ENCODE results near the gene SUV39H1. TPM values are rescaled to one million over a fixed set of nuclear protein-coding genes. Genes with fewer than 3 reads are reported as not detected.

The SUV39H1 gene
- total RNA-seq, 4 donors from 2014 or later = 2.7 to 8.6 (median 7.1) TPM

DNA sequence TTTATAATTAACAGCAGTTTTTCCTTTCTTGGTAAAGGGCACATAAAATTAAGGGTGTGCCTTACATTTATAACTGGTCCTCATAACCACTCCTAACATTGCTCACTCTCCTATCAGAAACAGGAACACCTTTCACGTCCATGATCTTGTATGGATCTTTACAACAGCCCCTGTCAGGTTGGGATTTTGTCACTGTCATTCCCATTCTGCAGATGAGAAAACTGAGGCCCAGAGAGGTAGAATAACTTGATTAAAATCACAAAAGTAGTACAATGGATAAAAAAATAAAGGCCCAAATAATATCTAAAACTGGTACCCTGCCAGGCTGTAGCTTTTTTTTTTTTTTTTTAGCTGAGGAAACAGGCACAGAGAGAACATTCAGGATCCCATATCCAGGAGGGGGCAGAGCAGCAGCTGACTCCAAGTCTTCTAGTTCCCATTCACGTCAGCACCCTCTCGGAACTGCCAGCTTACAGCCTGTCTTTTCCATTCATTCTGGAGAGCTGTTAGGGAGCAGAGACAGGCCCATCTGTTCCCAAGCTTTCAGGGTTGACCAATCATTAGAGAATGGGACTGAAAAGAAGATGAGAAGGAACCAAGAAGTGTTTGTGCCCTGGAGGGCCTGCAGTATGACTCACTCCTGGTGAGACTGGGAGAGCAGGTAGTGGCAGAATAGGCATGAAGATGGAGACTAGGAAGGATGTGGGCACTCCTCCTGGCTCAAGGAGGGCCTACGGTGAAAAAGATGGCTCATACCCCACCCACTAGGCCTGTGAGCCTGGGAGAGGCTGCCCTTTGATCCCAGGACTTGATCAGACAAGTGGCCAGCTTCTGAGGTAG lies 7.3 kb downstream of the SUV39H1 start:
- Histone ChIP-seq H3K27me3 (no peaks in the 10 kb centered on the region), H3K36me3 (no peaks in the 10 kb centered on the region), H3K27ac (no peak overlapping the region)

DNA sequence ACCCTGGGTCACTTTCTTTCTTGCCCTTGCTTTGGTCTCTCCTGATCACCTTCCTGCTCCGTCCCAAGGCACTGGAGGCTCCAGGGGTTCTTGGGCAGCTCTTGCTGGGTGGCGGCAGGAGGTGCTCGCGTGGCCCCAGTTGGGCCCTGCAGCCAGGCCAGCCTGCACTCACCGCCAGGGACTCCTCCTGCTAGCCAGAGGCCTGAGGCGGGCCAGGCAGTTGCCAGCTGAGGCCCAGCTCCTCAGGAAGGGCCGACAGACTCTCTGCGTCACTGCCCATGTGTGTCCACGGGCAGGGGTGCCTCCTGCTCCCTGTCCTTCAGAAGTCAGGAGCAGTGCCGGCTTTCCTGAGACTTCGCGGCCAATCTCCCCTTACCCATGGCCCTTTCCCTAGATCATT lies 9.3 kb downstream of the SUV39H1 start:
- Histone ChIP-seq H3K4me3 (replicated peaks in 1 of 3) (no peak overlapping the region), H3K36me3 (no peaks in the 10 kb centered on the region), H3K4me1 (no peaks in the 10 kb centered on the region), H3K27me3 (no peaks in the 10 kb centered on the region), H3K27ac (no peak overlapping the region), H3K9me3 (no peaks in the 10 kb centered on the region)
- WGBS, 2 donors = 100% methylated on average over 1 of the region's 12 CpGs; no CpG with 5 or more reads in 1 of the 2 donors
- TF ChIP-seq, protein P1, sequence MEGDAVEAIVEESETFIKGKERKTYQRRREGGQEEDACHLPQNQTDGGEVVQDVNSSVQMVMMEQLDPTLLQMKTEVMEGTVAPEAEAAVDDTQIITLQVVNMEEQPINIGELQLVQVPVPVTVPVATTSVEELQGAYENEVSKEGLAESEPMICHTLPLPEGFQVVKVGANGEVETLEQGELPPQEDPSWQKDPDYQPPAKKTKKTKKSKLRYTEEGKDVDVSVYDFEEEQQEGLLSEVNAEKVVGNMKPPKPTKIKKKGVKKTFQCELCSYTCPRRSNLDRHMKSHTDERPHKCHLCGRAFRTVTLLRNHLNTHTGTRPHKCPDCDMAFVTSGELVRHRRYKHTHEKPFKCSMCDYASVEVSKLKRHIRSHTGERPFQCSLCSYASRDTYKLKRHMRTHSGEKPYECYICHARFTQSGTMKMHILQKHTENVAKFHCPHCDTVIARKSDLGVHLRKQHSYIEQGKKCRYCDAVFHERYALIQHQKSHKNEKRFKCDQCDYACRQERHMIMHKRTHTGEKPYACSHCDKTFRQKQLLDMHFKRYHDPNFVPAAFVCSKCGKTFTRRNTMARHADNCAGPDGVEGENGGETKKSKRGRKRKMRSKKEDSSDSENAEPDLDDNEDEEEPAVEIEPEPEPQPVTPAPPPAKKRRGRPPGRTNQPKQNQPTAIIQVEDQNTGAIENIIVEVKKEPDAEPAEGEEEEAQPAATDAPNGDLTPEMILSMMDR (IDR thresholded peaks at IDR 0.05) = no peak
- no peak for TF ChIP-seq POLR2A (IDR thresholded peaks at IDR 0.05)
- no peak for DNase-seq
- intact Hi-C loops (cut with DNase I) = no loop called here

More for the DNA sequence above, 7.3 kb downstream of the SUV39H1 start:
- H3K4me3 ChIP-seq (replicated peaks in 1 of 3) = no peak overlapping the region
- no peaks in the 10 kb centered on the region for H3K4me1 ChIP-seq
- DNase-seq = no peak
- TF ChIP-seq, protein P1 (IDR thresholded peaks at IDR 0.05) = no peak
- no peak for TF ChIP-seq POLR2A (IDR thresholded peaks at IDR 0.05)
- WGBS, 2 donors = 70 to 76% methylated on average over 4 of the region's 4 CpGs
- intact Hi-C loops (cut with DNase I) = no loop called here
- H3K9me3 ChIP-seq = no peaks in the 10 kb centered on the region

DNA sequence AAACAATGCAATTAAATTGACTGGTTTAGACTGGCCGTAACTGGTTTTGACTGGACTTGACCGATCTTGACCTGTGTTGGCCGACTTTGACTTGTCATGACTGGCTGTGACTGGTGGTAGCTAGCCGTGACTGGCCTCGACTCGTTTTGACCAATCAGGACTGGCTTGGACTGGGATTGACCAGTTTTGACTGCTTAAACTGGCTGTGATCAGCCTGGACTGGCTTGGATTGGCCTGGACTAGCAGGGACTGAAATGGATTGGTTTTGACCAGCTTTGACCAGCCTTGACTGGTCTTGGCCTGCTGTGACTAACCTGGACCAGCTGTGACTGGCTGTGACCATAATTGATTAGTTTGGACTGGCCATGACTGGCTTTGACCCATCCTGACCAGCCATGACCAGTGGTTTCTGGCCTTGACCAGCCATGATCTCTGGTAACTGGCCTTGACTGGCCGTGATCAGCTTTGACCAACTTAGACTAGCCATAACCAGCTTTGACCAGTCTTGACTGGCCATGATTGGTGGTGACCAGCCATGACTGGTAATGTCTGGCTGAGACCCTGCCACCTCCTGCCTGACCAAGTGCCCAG lies 13.1 kb downstream of the SUV39H1 start:
- Histone ChIP-seq H3K4me3 (replicated peaks in 1 of 3) (no peak overlapping the region), H3K27me3 (no peaks in the 10 kb centered on the region), H3K36me3 (no peaks in the 10 kb centered on the region), H3K9me3 (no peaks in the 10 kb centered on the region), H3K4me1 (no peaks in the 10 kb centered on the region), H3K27ac (no peak overlapping the region)
- 95% methylated on average over 7 of the region's 7 CpGs; no CpG with 5 or more reads in 1 of the 2 donors for WGBS, 2 donors
- intact Hi-C loops (cut with DNase I) = no loop called here
- no peak for DNase-seq
- no peak for TF ChIP-seq POLR2A (IDR thresholded peaks at IDR 0.05)
- TF ChIP-seq, protein P1 (IDR thresholded peaks at IDR 0.05) = no peak

DNA sequence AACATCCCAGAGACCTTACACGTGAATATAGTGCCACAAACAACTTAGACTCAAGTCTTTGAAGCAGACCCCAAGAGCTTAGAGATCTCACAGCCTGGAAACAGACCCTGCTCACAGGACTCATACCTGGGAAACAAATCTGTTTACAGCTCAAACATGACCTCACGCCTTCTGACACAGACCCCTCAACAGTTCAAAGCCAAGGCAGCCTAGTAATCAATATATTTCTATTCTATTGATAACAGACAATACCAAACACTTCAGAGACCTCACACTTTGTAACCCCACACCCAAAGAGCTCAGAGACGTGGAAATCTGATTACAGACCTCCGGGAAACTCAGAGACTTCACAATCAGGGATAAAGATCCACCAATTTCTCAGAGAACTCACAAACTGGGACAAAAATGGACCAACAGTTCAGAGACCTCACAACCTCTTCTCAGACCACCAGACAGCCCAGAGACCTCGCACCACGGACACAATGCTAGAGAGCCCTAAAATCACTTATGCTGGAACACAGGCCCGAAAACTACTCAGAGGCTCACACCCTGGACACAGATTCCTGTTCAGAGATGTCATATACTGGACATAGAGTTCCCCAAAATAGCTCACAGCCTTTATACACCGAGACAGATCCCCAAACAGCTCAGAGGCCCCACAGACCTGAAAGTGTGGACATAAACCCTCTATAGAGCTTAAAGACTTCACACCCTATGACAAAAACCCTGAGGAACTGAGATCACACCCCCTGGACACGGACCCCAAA lies 14.8 kb downstream of the SUV39H1 start:
- no peaks in the 10 kb centered on the region for H3K27me3 ChIP-seq
- H3K9me3 ChIP-seq = no peaks in the 10 kb centered on the region
- no peak overlapping the region for H3K4me3 ChIP-seq (replicated peaks in 1 of 3)
- 71 to 80% methylated on average over 2 to 8 of the region's 9 CpGs for WGBS, 2 donors
- H3K4me1 ChIP-seq = no peaks in the 10 kb centered on the region
- no peak overlapping the region for H3K27ac ChIP-seq
- intact Hi-C loops (cut with DNase I) = no loop called here
- no peak for DNase-seq
- no peaks in the 10 kb centered on the region for H3K36me3 ChIP-seq
- TF ChIP-seq POLR2A (IDR thresholded peaks at IDR 0.05) = no peak
- TF ChIP-seq, protein P1 (IDR thresholded peaks at IDR 0.05) = no peak
